GM19468 (cell line): Measurements from ENCODE around the gene GSTA5.
"Not testable (repeated sequence)": the region's sequence is repeated elsewhere in the genome, so short reads cannot be mapped to it uniquely, and the experiment has no call there.

ENCODE experiments used
- ATAC-seq: cut with Tn5 transposase; IDR thresholded peaks from one replicate; pipeline ENCODE4 v1.9.1; 2021; ENCODE audit warnings: mild to moderate bottlenecking, moderate library complexity, moderate number of reproducible peaks; ENCODE audit not compliant: unreplicated experiment; ENCODE audit errors: extremely low read depth

Gene GSTA5

GRCh38 chr6:52839124-52840055, 1.2 kb downstream of the GSTA5 start:
- no peak for ATAC-seq

GRCh38 chr6:52834481-52834880, 6.1 kb downstream of the GSTA5 start:
- no peak for ATAC-seq

- ATAC-seq, result not testable (repeated sequence)
Observed at GRCh38 chr6:52830869-52831268, 9.7 kb downstream of the GSTA5 start.

- ATAC-seq, result no peak
Observed at GRCh38 chr6:52829046-52829817, 11.4 kb downstream of the GSTA5 start.

- not testable (repeated sequence) for ATAC-seq
Observed at GRCh38 chr6:52828621-52829020, 12.0 kb downstream of the GSTA5 start.

GRCh38 chr6:52827073-52827783, 13.4 kb downstream of the GSTA5 start:
- not testable (repeated sequence) for ATAC-seq

- ATAC-seq, result no peak
Observed at GRCh38 chr6:52826513-52826912, 14.1 kb downstream of the GSTA5 start.

- ATAC-seq, result not testable (repeated sequence)
Observed at GRCh38 chr6:52825900-52826459, 14.6 kb downstream of the GSTA5 start.

- not testable (repeated sequence) for ATAC-seq
Observed at GRCh38 chr6:52825270-52825793, 15.3 kb downstream of the GSTA5 start.

GRCh38 chr6:52821842-52822241, 18.8 kb downstream of the GSTA5 start:
- no peak for ATAC-seq

- ATAC-seq, result no peak
Observed at GRCh38 chr6:52820198-52820597, 20.4 kb downstream of the GSTA5 start.

- no peak for ATAC-seq
Observed at GRCh38 chr6:52815167-52816092, 25.2 kb downstream of the GSTA5 start.

- ATAC-seq, result not testable (repeated sequence)
Observed at GRCh38 chr6:52814545-52814944, 26.1 kb downstream of the GSTA5 start.

- ATAC-seq, result not testable (repeated sequence)
Observed at GRCh38 chr6:52809777-52810176, 30.8 kb downstream of the GSTA5 start.

GRCh38 chr6:52808660-52809059, 32.0 kb downstream of the GSTA5 start:
- ATAC-seq, result no peak

GRCh38 chr6:52803668-52804255, 36.9 kb downstream of the GSTA5 start, which contains the start of gene GSTA1:
GSTA1 (minus strand) TSS chr6:52803816; CDS start chr6:52799267, 4,549 bp downstream.
- ATAC-seq, result not testable (repeated sequence)

GRCh38 chr6:52802806-52803205, 37.8 kb downstream of the GSTA5 start:
- no peak for ATAC-seq

- ATAC-seq, result no peak
Observed at GRCh38 chr6:52801188-52801841, 39.3 kb downstream of the GSTA5 start.
